Spleen (tissue), 7 donors: Measurements from ENCODE around the gene RCOR3.

Experiments
- POLR2A ChIP-seq, 3 donors: fragments of 450-650 bp; IDR thresholded peaks; one replicate each; pipeline ENCODE4 v1.5.1; 2017; ENCODE audit warnings: antibody characterized with exemption in 3 of 3, mild to moderate bottlenecking in 1 of 3
- POLR2AphosphoS5 ChIP-seq, 3 donors: sonication (generic); formaldehyde crosslinking; IDR thresholded peaks; one replicate each; pipeline ENCODE4 v1.5.1; 2017; ENCODE audit warnings: antibody characterized with exemption in 3 of 3
- TF ChIP-seq, protein P1 (sequence below), 11 experiments: fragments of 200-600 bp in 7 of 11; fragments of 450-650 bp in 4 of 11; sonication (generic) in 4 of 11; IDR thresholded peaks in 8 of 11; conservative IDR thresholded peaks in 3 of 11; 1 replicate in 7 of 11; 2 replicates in 4 of 11; pipeline versions ENCODE4 v1.4.0 to v1.8.0; 2016 to 2021; ENCODE audit warnings: antibody characterized with exemption in 11 of 11, inconsistent platforms in 4 of 11, mild to moderate bottlenecking in 1 of 11
- donor health status: DM: no; HTN: no; CAD: no; lungs with moderate emphysema.
- donor health status: DM: no; HTN: no; CAD: no.
- donor health status: DM: no; HTN: no; CAD: no.

- TF ChIP-seq POLR2AphosphoS5 (IDR thresholded peaks at IDR 0.05), result no peak
- TF ChIP-seq, protein P1, sequence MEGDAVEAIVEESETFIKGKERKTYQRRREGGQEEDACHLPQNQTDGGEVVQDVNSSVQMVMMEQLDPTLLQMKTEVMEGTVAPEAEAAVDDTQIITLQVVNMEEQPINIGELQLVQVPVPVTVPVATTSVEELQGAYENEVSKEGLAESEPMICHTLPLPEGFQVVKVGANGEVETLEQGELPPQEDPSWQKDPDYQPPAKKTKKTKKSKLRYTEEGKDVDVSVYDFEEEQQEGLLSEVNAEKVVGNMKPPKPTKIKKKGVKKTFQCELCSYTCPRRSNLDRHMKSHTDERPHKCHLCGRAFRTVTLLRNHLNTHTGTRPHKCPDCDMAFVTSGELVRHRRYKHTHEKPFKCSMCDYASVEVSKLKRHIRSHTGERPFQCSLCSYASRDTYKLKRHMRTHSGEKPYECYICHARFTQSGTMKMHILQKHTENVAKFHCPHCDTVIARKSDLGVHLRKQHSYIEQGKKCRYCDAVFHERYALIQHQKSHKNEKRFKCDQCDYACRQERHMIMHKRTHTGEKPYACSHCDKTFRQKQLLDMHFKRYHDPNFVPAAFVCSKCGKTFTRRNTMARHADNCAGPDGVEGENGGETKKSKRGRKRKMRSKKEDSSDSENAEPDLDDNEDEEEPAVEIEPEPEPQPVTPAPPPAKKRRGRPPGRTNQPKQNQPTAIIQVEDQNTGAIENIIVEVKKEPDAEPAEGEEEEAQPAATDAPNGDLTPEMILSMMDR (IDR thresholded peaks at IDR 0.05 in 8 of 11, conservative IDR thresholded peaks at IDR 0.05 in 3 of 11), result no peak
- no peak for TF ChIP-seq POLR2A (IDR thresholded peaks at IDR 0.05)
Observed at GRCh38 chr1:211231873-211232272, 27.3 kb upstream of the RCOR3 start.
